Parathyroid adenoma (tissue), 2 donors: ENCODE results near the gene TUG1.

Experiments used
- H2AFZ ChIP-seq: fragments of 300-600 bp; sonication (generic); one replicate; pipeline ENCODE4 v1.7.0; 2017; ENCODE audit warnings: antibody characterized with exemption, mild to moderate bottlenecking
- H3K27ac ChIP-seq: fragments of 300-600 bp; sonication (generic); one replicate; pipeline ENCODE4 v1.7.0; 2017
- H3K27me3 ChIP-seq: fragments of 300-600 bp; sonication (generic); one replicate; pipeline ENCODE4 v1.7.0; 2017; ENCODE audit warnings: low read length; ENCODE audit not compliant: control insufficient read depth, insufficient read depth
- H3K36me3 ChIP-seq: fragments of 300-600 bp; sonication (generic); one replicate; pipeline ENCODE4 v1.7.0; 2017; ENCODE audit warnings: low read length; ENCODE audit not compliant: control insufficient read depth, insufficient read depth
- H3K4me1 ChIP-seq: fragments of 300-600 bp; sonication (generic); one replicate; pipeline ENCODE4 v1.7.0; 2017; ENCODE audit warnings: control low read depth
- H3K4me2 ChIP-seq: fragments of 300-600 bp; sonication (generic); one replicate; pipeline ENCODE4 v1.7.0; 2017; ENCODE audit warnings: low read length
- H3K4me3 ChIP-seq: fragments of 300-600 bp; sonication (generic); one replicate; pipeline ENCODE4 v1.7.0; 2017; ENCODE audit warnings: low read depth, low read length
- H3K79me2 ChIP-seq: fragments of 300-600 bp; sonication (generic); one replicate; pipeline ENCODE4 v1.7.0; 2017; ENCODE audit warnings: control low read depth
- H3K9ac ChIP-seq: fragments of 300-600 bp; sonication (generic); one replicate; pipeline ENCODE4 v1.7.0; 2017; ENCODE audit warnings: mild to moderate bottlenecking
- H3K9me3 ChIP-seq: fragments of 300-600 bp; sonication (generic); one replicate; pipeline ENCODE4 v1.7.0; 2017; ENCODE audit warnings: low read length; ENCODE audit not compliant: control insufficient read depth
- CTCF ChIP-seq: fragments of 300-600 bp; sonication (generic); IDR thresholded peaks from one replicate; pipeline ENCODE4 v1.7.0; 2017; ENCODE audit warnings: antibody characterized with exemption, mild to moderate bottlenecking
- donor health status: primary hyperparathyroidism.

Gene TUG1

GRCh38 chr22:30968924-30969531 is at the start of gene TUG1:
TUG1 (plus strand) TSS chr22:30969265.
- Histone ChIP-seq H3K4me2 (peak within 1 kb of the TSS; percentile 80), H3K9ac (peak within 1 kb of the TSS; percentile 80), H3K4me1 (peaks cover 4% of the 10 kb centered on the region), H3K27me3 (no peaks in the 10 kb centered on the region), H3K4me3 (peak within 1 kb of the TSS; percentile 81), H3K79me2 (peaks cover 13% of the 10 kb centered on the region), H3K9me3 (peaks cover 14% of the 10 kb centered on the region), H2AFZ (peak within 1 kb of the TSS; percentile 83), H3K36me3 (peaks cover 10% of the 10 kb centered on the region), H3K27ac (peak within 1 kb of the TSS; percentile 93)
- no peak for TF ChIP-seq CTCF

- Histone ChIP-seq H3K79me2 (no peaks in the 10 kb centered on the region), H3K4me3 (no peak overlapping the region), H3K9ac (no peak overlapping the region), H3K9me3 (no peaks in the 10 kb centered on the region), H3K4me1 (no peaks in the 10 kb centered on the region), H3K36me3 (no peaks in the 10 kb centered on the region), H3K27ac (no peak overlapping the region), H3K27me3 (no peaks in the 10 kb centered on the region), H3K4me2 (no peak overlapping the region), H2AFZ (no peak overlapping the region)
- TF ChIP-seq CTCF = no peak
Observed at GRCh38 chr22:30919973-30920372, 49.1 kb upstream of the TUG1 start.

DNA sequence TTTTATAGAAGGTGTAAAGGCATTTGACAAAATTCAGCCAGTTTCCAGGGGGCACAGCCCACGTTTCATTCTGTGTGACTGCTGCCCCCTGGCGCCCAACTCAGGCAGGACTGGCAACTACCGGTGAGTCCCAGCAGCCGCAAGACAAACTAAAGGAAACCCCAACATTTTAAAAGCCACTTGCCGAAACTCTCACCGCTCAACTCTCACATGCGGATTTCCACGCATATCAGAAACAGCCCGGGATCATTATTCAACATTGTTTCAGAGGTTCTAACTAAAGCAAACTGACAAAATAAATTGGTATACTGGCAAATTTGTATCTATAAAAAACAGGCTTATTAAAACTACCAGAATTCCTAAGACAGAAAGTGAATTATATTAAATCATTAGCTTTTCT is 48.7 kb upstream of the TUG1 start:
- Histone ChIP-seq H3K4me3 (no peak overlapping the region), H3K9me3 (no peaks in the 10 kb centered on the region), H3K4me2 (peak overlapping the region; percentile 20), H3K4me1 (no peaks in the 10 kb centered on the region), H3K79me2 (no peaks in the 10 kb centered on the region), H3K36me3 (no peaks in the 10 kb centered on the region), H3K27ac (no peak overlapping the region), H2AFZ (peak overlapping the region; percentile 33), H3K9ac (no peak overlapping the region), H3K27me3 (no peaks in the 10 kb centered on the region)
- TF ChIP-seq CTCF = peak; percentile 74

DNA sequence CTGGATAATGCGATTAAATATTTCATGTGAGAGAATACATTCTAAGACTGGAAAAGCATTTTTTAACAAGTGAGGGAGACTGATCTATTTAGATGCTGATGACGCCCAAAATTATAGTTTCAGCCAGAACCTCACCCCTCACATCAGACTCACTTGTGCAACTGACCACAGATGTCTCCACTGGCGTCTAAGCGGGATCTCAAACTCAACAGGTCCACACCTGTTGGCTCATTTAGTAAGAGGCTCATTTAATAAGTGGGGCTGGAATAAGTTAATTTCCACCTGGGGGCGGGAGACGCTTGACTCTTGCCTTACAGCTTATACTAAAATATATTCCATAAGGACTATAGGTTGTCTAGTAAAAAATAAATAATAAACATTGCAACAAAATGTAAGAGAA is 48.0 kb upstream of the TUG1 start:
- no peaks in the 10 kb centered on the region for H3K27me3 ChIP-seq
- no peaks in the 10 kb centered on the region for H3K79me2 ChIP-seq
- H3K9ac ChIP-seq = no peak overlapping the region
- no peak for TF ChIP-seq CTCF
- H3K9me3 ChIP-seq = no peaks in the 10 kb centered on the region
- H2AFZ ChIP-seq = no peak overlapping the region
- H3K4me3 ChIP-seq = peak overlapping the region; percentile 49
- peak overlapping the region; percentile 85 for H3K4me2 ChIP-seq
- no peaks in the 10 kb centered on the region for H3K36me3 ChIP-seq
- H3K27ac ChIP-seq = no peak overlapping the region
- H3K4me1 ChIP-seq = no peaks in the 10 kb centered on the region

DNA sequence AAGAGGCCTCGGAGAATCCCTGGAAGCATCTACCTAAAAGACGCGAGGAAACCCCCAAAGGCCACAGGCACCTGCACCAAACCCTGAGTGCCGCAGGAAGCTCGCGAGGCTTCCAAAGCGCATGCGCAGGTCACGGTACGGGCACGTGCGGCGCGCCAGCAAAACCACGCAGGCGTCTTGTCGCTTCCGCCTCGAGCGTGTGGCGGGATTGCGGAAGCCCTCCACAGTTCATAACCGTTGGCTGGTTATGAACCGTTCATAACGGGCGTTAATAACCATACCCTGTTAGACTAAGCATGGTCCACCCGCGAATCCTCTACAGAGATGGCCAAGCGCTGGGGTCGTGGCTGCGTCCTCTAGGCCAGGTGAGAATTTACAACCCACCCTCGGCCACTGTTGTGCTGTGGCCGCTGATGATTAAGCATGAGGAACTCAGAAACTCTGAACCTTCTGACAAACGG is 46.9 kb upstream of the TUG1 start:
- Histone ChIP-seq H3K9ac (no peak overlapping the region), H3K27me3 (no peaks in the 10 kb centered on the region), H3K27ac (no peak overlapping the region), H3K79me2 (no peaks in the 10 kb centered on the region), H3K4me1 (no peaks in the 10 kb centered on the region), H3K9me3 (no peaks in the 10 kb centered on the region), H2AFZ (peak overlapping the region; percentile 57), H3K4me2 (peak overlapping the region; percentile 85), H3K4me3 (peak overlapping the region; percentile 49), H3K36me3 (no peaks in the 10 kb centered on the region)
- no peak for TF ChIP-seq CTCF
